Measurements from ENCODE around the gene DUS3L. TPM values are rescaled to one million over a fixed set of nuclear protein-coding genes. Genes with fewer than 3 reads are reported as not detected.

The DUS3L gene
- total RNA-seq, 4 donors from 2014 or later: 30.6 to 46.1 (median 37.1) TPM

GRCh38 chr19:5743630-5744029 is 47.3 kb downstream of the DUS3L start:
- Histone ChIP-seq H3K27ac (no peak overlapping the region), H3K9me3 (no peaks in the 10 kb centered on the region), H3K27me3 (no peaks in the 10 kb centered on the region), H3K36me3 (no peaks in the 10 kb centered on the region), H3K4me3 (no peak overlapping the region), H3K4me1 (no peaks in the 10 kb centered on the region)
- no peak for TF ChIP-seq CTCF (IDR thresholded peaks at IDR 0.05)
- no peak for TF ChIP-seq POLR2A (IDR thresholded peaks at IDR 0.05)
- intact Hi-C loops (cut with DNase I; ENCODE audit: low total_unique reads): no loop called here
- DNase-seq: no peak

- H3K36me3 ChIP-seq: no peaks in the 10 kb centered on the region
- no peak for DNase-seq
- TF ChIP-seq CTCF (IDR thresholded peaks at IDR 0.05) (no peak), POLR2A (IDR thresholded peaks at IDR 0.05) (no peak)
- no peak overlapping the region for H3K27ac ChIP-seq
- no peak overlapping the region for H3K4me3 ChIP-seq
- H3K9me3 ChIP-seq: no peaks in the 10 kb centered on the region
- H3K4me1 ChIP-seq: no peaks in the 10 kb centered on the region
- intact Hi-C loops (cut with DNase I; ENCODE audit: low total_unique reads): no loop called here
- no peaks in the 10 kb centered on the region for H3K27me3 ChIP-seq
Observed at GRCh38 chr19:5742051-5742450, 48.9 kb downstream of the DUS3L start.

- no peak overlapping the region for H3K27ac ChIP-seq
Observed at GRCh38 chr19:5738423-5738822, 52.5 kb downstream of the DUS3L start.

More at GRCh38 chr19:5738423-5738822, 52.5 kb downstream of the DUS3L start:
- no peaks in the 10 kb centered on the region for H3K36me3 ChIP-seq
- H3K4me1 ChIP-seq: no peaks in the 10 kb centered on the region
- intact Hi-C loops (cut with DNase I; ENCODE audit: low total_unique reads): no loop called here
- H3K4me3 ChIP-seq: no peak overlapping the region
- TF ChIP-seq POLR2A (IDR thresholded peaks at IDR 0.05): no peak
- no peak for TF ChIP-seq CTCF (IDR thresholded peaks at IDR 0.05)
- no peaks in the 10 kb centered on the region for H3K27me3 ChIP-seq
- no peaks in the 10 kb centered on the region for H3K9me3 ChIP-seq
- no peak for DNase-seq

Other genes starting within 250 kb of the DUS3L start
- 1 to 10 TPM in 2 of 4 donors, not detected in 2; 1.2 to 5.3 TPM for gene TINCR, start 223.2 kb downstream of the DUS3L start, total RNA-seq
- gene SAFB2, start 168.4 kb downstream of the DUS3L start, total RNA-seq: 100 to 1,000 TPM in 2 of 4 donors, 10 to 100 TPM in 2; 45.0 to 250 (median 129) TPM
- 100 to 1,000 TPM in 1 of 4 donors, 10 to 100 TPM in 3; 35.9 to 129 (median 97.4) TPM for gene SAFB, start 168.1 kb downstream of the DUS3L start, total RNA-seq
- 10 to 100 TPM in 3 of 4 donors, 1 to 10 TPM in 1; 2.8 to 36.7 (median 21.1) TPM for gene MICOS13, start 110.6 kb downstream of the DUS3L start, total RNA-seq
- 10 to 100 TPM in 1 of 4 donors, 1 to 10 TPM in 2, under 1 TPM in 1; 0.26 to 17.8 (median 7.1) TPM for gene HSD11B1L, start 110.1 kb downstream of the DUS3L start, total RNA-seq
- 1,000 to 10,000 TPM in 1 of 4 donors, 100 to 1,000 TPM in 3; 269 to 1,645 (median 565) TPM for gene RPL36, start 100.9 kb downstream of the DUS3L start, total RNA-seq
- gene LONP1, start 71.0 kb downstream of the DUS3L start, total RNA-seq: 100 to 1,000 TPM in 1 of 4 donors, 10 to 100 TPM in 3; 39.9 to 134 (median 44.1) TPM
- not detected for gene CATSPERD, start 70.5 kb downstream of the DUS3L start, total RNA-seq
- gene PRR22, start 6.4 kb downstream of the DUS3L start, total RNA-seq: 1 to 10 TPM in 2 of 4 donors, not detected in 2; 1.6 to 3.5 TPM
- gene NRTN, start 13.9 kb upstream of the DUS3L start, total RNA-seq: under 1 TPM in 1 of 4 donors, not detected in 3; 0.35 TPM
- under 1 TPM in 1 of 4 donors, not detected in 3; 0.55 TPM for gene FUT6, start 48.5 kb upstream of the DUS3L start, total RNA-seq
- gene FUT3, start 60.3 kb upstream of the DUS3L start, total RNA-seq: under 1 TPM in 1 of 4 donors, not detected in 3; 0.29 TPM
- not detected for gene FUT5, start 79.4 kb upstream of the DUS3L start, total RNA-seq
- gene NDUFA11, start 112.6 kb upstream of the DUS3L start, total RNA-seq: 100 to 1,000 TPM in 3 of 4 donors, 10 to 100 TPM in 1; 68.7 to 261 (median 150) TPM
- 10 to 100 TPM in 1 of 4 donors, 1 to 10 TPM in 3; 2.6 to 10.9 (median 7.1) TPM for gene VMAC, start 113.7 kb upstream of the DUS3L start, total RNA-seq
- 10 to 100 TPM in 3 of 4 donors, 1 to 10 TPM in 1; 2.0 to 48.7 (median 12.4) TPM for gene CAPS, start 123.1 kb upstream of the DUS3L start, total RNA-seq
- 10 to 100 TPM; 40.9 to 98.1 (median 48.5) TPM for gene RANBP3, start 187.0 kb upstream of the DUS3L start, total RNA-seq